H1 (cell line): Measurements from ENCODE around the gene ERAS. TPM values are rescaled to one million over a fixed set of nuclear protein-coding genes. Genes with fewer than 3 reads are reported as not detected.

ENCODE experiments used
- CTCF ChIA-PET: fragments of 300-600 bp; sonication (Branson Sonifier 250); formaldehyde crosslinking; loops from one replicate; lab custom pipeline; 2021; ENCODE audit not compliant: partially characterized antibody; lab: Charles Lee
- POLR2A ChIA-PET: fragments of 300-600 bp; sonication (Branson Sonifier 250); formaldehyde crosslinking; loops from one replicate; lab custom pipeline; 2021; ENCODE audit warnings: inconsistent platforms; ENCODE audit not compliant: partially characterized antibody; lab: Charles Lee
- DNase-seq, 2 experiments: peaks; one replicate each; pipeline versions ENCODE4 v3.0.0 to v3.0.0-alpha.2; 2010 to 2022; ENCODE audit warnings: low spot score in 2 of 2, low read depth in 1 of 2, mixed read lengths in 1 of 2
- FAIRE-seq: peaks from 2 replicates; lab custom pipeline; 2011; peaks lifted over from hg19 to GRCh38; lab: Jason Lieb, UNC
- H2AFZ ChIP-seq: 2 replicates; pipeline ENCODE4 v1.8.1; 2012; ENCODE audit warnings: low read length, inconsistent platforms
- H2AK5ac ChIP-seq: 2 replicates; pipeline ENCODE4 v1.6.1; 2013; ENCODE audit warnings: low read depth, low read length
- H2BK120ac ChIP-seq: replicated peaks from 2 replicates; pipeline ENCODE3; 2013; ENCODE audit warnings: low read depth, low read length, inconsistent platforms
- H2BK12ac ChIP-seq: 2 replicates; pipeline ENCODE4 v1.6.1; 2013; ENCODE audit warnings: low read depth, low read length
- H2BK15ac ChIP-seq: 2 replicates; pipeline ENCODE4 v1.6.1; 2013; ENCODE audit warnings: low read length
- H2BK20ac ChIP-seq: 2 replicates; pipeline ENCODE4 v1.6.1; 2013; ENCODE audit warnings: low read length
- H2BK5ac ChIP-seq: 2 replicates; pipeline ENCODE4 v1.6.1; 2013; ENCODE audit warnings: low read depth, low read length
- H3K14ac ChIP-seq: 2 replicates; pipeline ENCODE4 v1.6.1; 2013; ENCODE audit warnings: inconsistent platforms; ENCODE audit not compliant: insufficient read length
- H3K18ac ChIP-seq: 2 replicates; pipeline ENCODE4 v1.6.1; 2013; ENCODE audit warnings: low read length; ENCODE audit errors: extremely low read depth
- H3K23ac ChIP-seq: 2 replicates; pipeline ENCODE4 v1.6.1; 2013; ENCODE audit warnings: inconsistent platforms; ENCODE audit not compliant: insufficient read length
- H3K23me2 ChIP-seq: 2 replicates; pipeline ENCODE4 v1.6.1; 2013; ENCODE audit warnings: low read depth, low read length
- H3K27ac ChIP-seq: 2 replicates; pipeline ENCODE4 v1.6.1; 2011; ENCODE audit warnings: low read depth, low read length, inconsistent platforms
- H3K27me3 ChIP-seq, 4 experiments: replicated peaks in 1 of 4; 1 replicate in 1 of 4; 2 replicates in 3 of 4; pipeline versions ENCODE4 v1.6.1 to v1.8.1; 2011 to 2013; ENCODE audit warnings: low read length in 3 of 4, mild to moderate bottlenecking in 3 of 4, inconsistent platforms in 2 of 4, mixed read lengths in 2 of 4, moderate library complexity in 1 of 4; ENCODE audit not compliant: control insufficient read depth in 3 of 4, insufficient read depth in 3 of 4; ENCODE audit errors: extremely low read depth in 1 of 4
- H3K36me3 ChIP-seq, 4 experiments: 2 replicates each; pipeline versions ENCODE4 v1.6.1 to v1.8.1; 2011 to 2013; ENCODE audit warnings: mild to moderate bottlenecking in 4 of 4, low read length in 3 of 4, moderate library complexity in 2 of 4, control low read depth in 1 of 4, inconsistent platforms in 1 of 4; ENCODE audit not compliant: insufficient read depth in 4 of 4, control insufficient read depth in 2 of 4
- H3K4ac ChIP-seq: replicated peaks from 2 replicates; pipeline ENCODE3; 2013; ENCODE audit warnings: low read length, low read depth, mixed read lengths, inconsistent platforms; ENCODE audit not compliant: insufficient read length
- H3K4me1 ChIP-seq, 4 experiments: replicated peaks in 1 of 4; 1 replicate in 1 of 4; 2 replicates in 3 of 4; pipeline versions ENCODE4 v1.6.1 to v1.8.1; 2011 to 2013; ENCODE audit warnings: low read length in 3 of 4, inconsistent platforms in 2 of 4, mixed read lengths in 1 of 4; ENCODE audit not compliant: insufficient read depth in 4 of 4, control insufficient read depth in 3 of 4
- H3K4me2 ChIP-seq, 2 experiments: 2 replicates each; pipeline versions ENCODE4 v1.6.1 to v1.8.1; 2011 to 2013; ENCODE audit warnings: low read depth in 2 of 2, low read length in 2 of 2, control low read depth in 1 of 2, inconsistent platforms in 1 of 2, mild to moderate bottlenecking in 1 of 2; ENCODE audit not compliant: insufficient read depth in 1 of 2
- H3K4me3 ChIP-seq, 4 experiments: fragments of 200-600, 300-600 bp in 1 of 4; sonication (generic), shearing (Covaris generic), sonication (Bioruptor Twin) in 1 of 4; 2 replicates each; pipeline versions ENCODE4 v1.5.1 to v1.8.1; 2011 to 2016; ENCODE audit warnings: low read length in 4 of 4, low read depth in 3 of 4, control low read depth in 2 of 4, inconsistent platforms in 2 of 4, mild to moderate bottlenecking in 2 of 4, mixed read lengths in 1 of 4, moderate library complexity in 1 of 4; ENCODE audit not compliant: insufficient read depth in 2 of 4; ENCODE audit errors: extremely low read depth in 1 of 4
- H3K56ac ChIP-seq: replicated peaks from 2 replicates; pipeline ENCODE3; 2013; ENCODE audit warnings: low read depth, mild to moderate bottlenecking, mixed read lengths, low read length, inconsistent platforms; ENCODE audit not compliant: insufficient read length
- H3K79me1 ChIP-seq: 2 replicates; pipeline ENCODE4 v1.6.1; 2013; ENCODE audit warnings: low read depth, low read length, control low read depth
- H3K79me2 ChIP-seq, 2 experiments: 2 replicates each; pipeline versions ENCODE4 v1.6.1 to v1.8.1; 2012 to 2013; ENCODE audit warnings: low read length in 2 of 2, mild to moderate bottlenecking in 2 of 2, inconsistent platforms in 1 of 2; ENCODE audit not compliant: insufficient read depth in 2 of 2, control insufficient read depth in 1 of 2
- H3K9ac ChIP-seq, 4 experiments: replicated peaks in 1 of 4; 1 replicate in 1 of 4; 2 replicates in 3 of 4; pipeline versions ENCODE4 v1.6.1 to v1.8.1; 2011 to 2013; ENCODE audit warnings: low read depth in 3 of 4, low read length in 3 of 4, control low read depth in 2 of 4, mild to moderate bottlenecking in 2 of 4, moderate library complexity in 2 of 4, inconsistent platforms in 1 of 4; ENCODE audit errors: extremely low read depth in 1 of 4
- H3K9me3 ChIP-seq, 2 experiments: 2 replicates each; pipeline versions ENCODE4 v1.6.1 to v1.8.1; 2012 to 2013; ENCODE audit warnings: mild to moderate bottlenecking in 2 of 2, moderate library complexity in 2 of 2, control low read depth in 1 of 2, inconsistent platforms in 1 of 2, low read depth in 1 of 2, low read length in 1 of 2, mixed read lengths in 1 of 2; ENCODE audit not compliant: insufficient read depth in 2 of 2
- H4K20me1 ChIP-seq, 2 experiments: replicated peaks in 1 of 2; 2 replicates each; pipeline versions ENCODE3 to v1.8.1; 2011 to 2013; ENCODE audit warnings: inconsistent platforms in 2 of 2, low read length in 2 of 2, mild to moderate bottlenecking in 1 of 2; ENCODE audit not compliant: insufficient read depth in 2 of 2, control insufficient read depth in 1 of 2
- H4K5ac ChIP-seq: 2 replicates; pipeline ENCODE4 v1.6.1; 2013; ENCODE audit warnings: low read length, low read depth, mixed read lengths, inconsistent platforms; ENCODE audit not compliant: insufficient read length
- H4K8ac ChIP-seq: 2 replicates; pipeline ENCODE4 v1.8.0; 2013; ENCODE audit warnings: mild to moderate bottlenecking, moderate library complexity, low read length, inconsistent platforms; ENCODE audit not compliant: insufficient read depth; ENCODE audit errors: extremely low read depth
- H4K91ac ChIP-seq: replicated peaks from 2 replicates; pipeline ENCODE3; 2013; ENCODE audit warnings: low read length, mixed read lengths, inconsistent platforms; ENCODE audit not compliant: insufficient read length
- EGR1 ChIP-seq: IDR thresholded peaks from 2 replicates; pipeline ENCODE4 v1.6.1; 2011; ENCODE audit warnings: low read depth, low read length, borderline replicate concordance
- GTF2F1 ChIP-seq: IDR thresholded peaks from 2 replicates; pipeline ENCODE4 v1.6.1; 2012; ENCODE audit warnings: low read depth, low read length, improper control_type of control experiment, borderline replicate concordance
- MAX ChIP-seq: IDR thresholded peaks from 2 replicates; pipeline ENCODE4 v1.6.1; 2012; ENCODE audit warnings: inconsistent platforms
- RFX5 ChIP-seq: IDR thresholded peaks from 2 replicates; pipeline ENCODE4 v1.6.1; 2011; ENCODE audit warnings: low read depth, low read length, improper control_type of control experiment, borderline replicate concordance
- RXRA ChIP-seq: IDR thresholded peaks from 2 replicates; pipeline ENCODE4 v1.6.1; 2011; ENCODE audit warnings: low read depth, mild to moderate bottlenecking, low read length, moderate library complexity; ENCODE audit not compliant: insufficient read depth
- SIRT6 ChIP-seq: IDR thresholded peaks from one replicate; pipeline ENCODE4 v1.7.1; 2012; ENCODE audit warnings: low read length, inconsistent platforms
- TCF12 ChIP-seq: IDR thresholded peaks from 2 replicates; pipeline ENCODE4 v1.6.1; 2011; ENCODE audit warnings: low read depth, mild to moderate bottlenecking, low read length
- YY1 ChIP-seq: IDR thresholded peaks from 2 replicates; pipeline ENCODE4 v1.6.1; 2011; ENCODE audit warnings: low read depth, mild to moderate bottlenecking, low read length
- WGBS, 2 experiments: shearing (Covaris generic) in 1 of 2; methylation state at CpG; one replicate each; pipeline versions ENCODE4 v1.1.6 to v1.1.7; 2013 to 2015; ENCODE audit warnings: low lambda C conversion rate in 2 of 2, mixed read lengths in 2 of 2, inconsistent platforms in 1 of 2, low coverage in 1 of 2, missing lambda C conversion rate in 1 of 2; ENCODE audit not compliant: insufficient replicate concordance in 2 of 2, insufficient coverage in 1 of 2, insufficient read length in 1 of 2; ENCODE audit errors: extremely low coverage in 1 of 2, missing lambda C conversion rate in 1 of 2; 5-methylcytosine and 5-hydroxymethylcytosine counted together
- polyA plus RNA-seq, 7 experiments: library from polyadenylated mRNA; depleted of rRNA in 3 of 7; stranded (reverse) in 5 of 7; unstranded in 2 of 7; fragments of >200 nt in 5 of 7; fragments of 200-250 nt in 2 of 7; gene quantifications; 1 replicate in 5 of 7; 2 replicates in 1 of 7; 4 replicates in 1 of 7; pipeline versions ENCODE4 v1.2.1 to v1.2.3, GENCODE V29; 2011 to 2013; ENCODE audit warnings: missing spikeins in 2 of 7, mixed read lengths in 2 of 7
- total RNA-seq: library from RNA; stranded (reverse); fragmentation: NEBNext Ultra II Directional; extraction: Animal tissue kit (Norgen Biotek cat#: 25700); gene quantifications from 2 replicates; pipeline ENCODE4 v1.2.1, GENCODE V29; 2021

The ERAS gene
- total and polyA plus RNA-seq, 2 of the 8 experiments (the other 6 are each of a cell fraction or from before 2014, with no cell fraction given), result 0.70 TPM; not detected in 1

- Histone ChIP-seq H3K4me3 (no peak overlapping the region), H2BK12ac (no peak overlapping the region), H3K4ac (no peak overlapping the region), H3K4me1 (no peaks in the 10 kb centered on the region), H3K4me2 (no peak overlapping the region), H4K20me1 (no peaks in the 10 kb centered on the region), H3K14ac (no peak overlapping the region), H2AFZ (no peak overlapping the region), H3K79me2 (no peaks in the 10 kb centered on the region), H3K23ac (no peak overlapping the region), H4K8ac (no peak overlapping the region), H3K9ac (no peak overlapping the region), H2BK20ac (no peak overlapping the region), H3K18ac (no peak overlapping the region), H4K5ac (no peak overlapping the region), H3K79me1 (no peaks in the 10 kb centered on the region), H4K91ac (no peak overlapping the region), H3K9me3 (no peaks in the 10 kb centered on the region), H2BK5ac (no peak overlapping the region), H2BK120ac (no peak overlapping the region), H3K27me3 (no peaks in the 10 kb centered on the region), H3K56ac (no peak overlapping the region), H3K27ac (no peak overlapping the region), H2BK15ac (no peak overlapping the region), H2AK5ac (no peak overlapping the region), H3K36me3 (no peaks in the 10 kb centered on the region), H3K23me2 (no peaks in the 10 kb centered on the region)
- POLR2A ChIA-PET, result interaction anchor here (0.7 to 1.3 kb wide), 2 partner anchors 25 to 115 kb away, joined by 3 to 4 read pairs; partner anchors contain the start of genes PQBP1 and TIMM17B
- WGBS, 2 experiments, result 75% methylated on average over 4 of the region's 13 CpGs; no CpG with 5 or more reads in 1 of the 2 experiments
- FAIRE-seq (no peak), DNase-seq (no peak)
- no peak for TF ChIP-seq TCF12
- TF ChIP-seq RXRA, result no peak
- TF ChIP-seq SIRT6, result no peak
- TF ChIP-seq GTF2F1, result no peak
- no peak for TF ChIP-seq RFX5
- TF ChIP-seq MAX, result no peak
- TF ChIP-seq YY1, result no peak
- TF ChIP-seq EGR1, result no peak
- CTCF ChIA-PET, result interaction anchor here (0.6 kb wide), 1 partner anchor 129 kb away, joined by 3 read pairs; the partner anchor contains the start of gene SLC35A2
These were observed 43.5 kb upstream of the ERAS start for GRCh38 chrX:48782795-48783194.
